Testis (tissue), 3 donors: ENCODE data around the gene RNF166. TPM values are rescaled to one million over a fixed set of nuclear protein-coding genes. Genes with fewer than 3 reads are reported as not detected.

Experiments
- DNase-seq: peaks from one replicate; pipeline ENCODE4 v3.0.0-alpha.2; 2019
- H3K27ac ChIP-seq, 2 donors: fragments of 200-600 bp; sonication (generic); one replicate each; pipeline ENCODE4 v1.5.1; 2019
- H3K27me3 ChIP-seq: fragments of 200-600 bp; sonication (generic); one replicate; pipeline ENCODE4 v1.5.1; 2019
- H3K36me3 ChIP-seq: fragments of 200-600 bp; sonication (generic); one replicate; pipeline ENCODE4 v1.5.1; 2017; ENCODE audit warnings: low read depth; ENCODE audit errors: missing control alignments
- H3K4me1 ChIP-seq: fragments of 200-600 bp; sonication (generic); one replicate; pipeline ENCODE4 v1.5.1; 2019
- H3K4me3 ChIP-seq, 2 donors: fragments of 200-600 bp; sonication (generic); one replicate each; pipeline ENCODE4 v1.5.1; 2017 to 2019
- H3K9me3 ChIP-seq: fragments of 200-600 bp; sonication (generic); one replicate; pipeline ENCODE4 v1.5.1; 2017
- CTCF ChIP-seq, 3 experiments: fragments of 450-650 bp in 2 of 3; fragments of 200-600 bp in 1 of 3; sonication (generic) in 1 of 3; IDR thresholded peaks; one replicate each; pipeline ENCODE4 v1.5.1; 2016 to 2019; ENCODE audit warnings: antibody characterized with exemption in 3 of 3, mild to moderate bottlenecking in 2 of 3, moderate library complexity in 1 of 3
- POLR2A ChIP-seq: fragments of 450-650 bp; IDR thresholded peaks from one replicate; pipeline ENCODE4 v1.6.1; 2017; ENCODE audit warnings: antibody characterized with exemption, mild to moderate bottlenecking, moderate library complexity
- WGBS, 2 donors: methylation state at CpG; one replicate each; pipeline ENCODE4 v1.1.5; 2018; 5-methylcytosine and 5-hydroxymethylcytosine counted together
- intact Hi-C: fragments of 100-400 bp; cut with DNase I; formaldehyde crosslinking; loops from one replicate; pipeline ENCODE4 v1.15.1; 2023; ENCODE audit warnings: low total_unique reads
- polyA plus RNA-seq: library from polyadenylated mRNA; stranded (reverse); fragments of 350-450 nt; fragmentation: Illumina TruSeq; extraction: RNeasy Lipid Tissue Mini Kit (QIAGEN cat#74804); gene quantifications from one replicate; pipeline ENCODE4 v1.2.3, GENCODE V29; 2014; ENCODE audit warnings: low read depth, low replicate concordance; ENCODE audit not compliant: insufficient read depth
- total RNA-seq, 2 donors: library from RNA; depleted of rRNA; stranded (reverse); fragments of >200 nt; gene quantifications; one replicate each; pipeline ENCODE4 v1.2.3, GENCODE V29; 2016

The RNF166 gene
- total and polyA plus RNA-seq, 3 donors from 2014 or later, result 18.3 to 41.3 (median 37.4) TPM

GRCh38 chr16:88736496-88736895, 30.3 kb upstream of the RNF166 start:
- WGBS, 2 donors, result 89% methylated on average over 16 of the region's 21 CpGs; no CpG with 5 or more reads in 1 of the 2 donors
- Histone ChIP-seq H3K27me3 (no peaks in the 10 kb centered on the region), H3K4me3 (no peak overlapping the region), H3K36me3 (no peaks in the 10 kb centered on the region), H3K27ac (no peak overlapping the region), H3K4me1 (no peaks in the 10 kb centered on the region), H3K9me3 (no peaks in the 10 kb centered on the region)
- no peak for DNase-seq
- intact Hi-C loops, result loop anchor here (10.0 kb wide), 1 partner anchor 428 kb away; no protein-coding TSS in a partner anchor
- TF ChIP-seq CTCF (IDR thresholded peaks at IDR 0.05) (no peak), POLR2A (no peak)

GRCh38 chr16:88736088-88736487, 29.9 kb upstream of the RNF166 start:
- DNase-seq, result no peak
- H3K4me3 ChIP-seq, result no peak overlapping the region
- H3K36me3 ChIP-seq, result no peaks in the 10 kb centered on the region
- H3K4me1 ChIP-seq, result no peaks in the 10 kb centered on the region
- no peak overlapping the region for H3K27ac ChIP-seq
- 86 to 99% methylated on average over 11 to 18 of the region's 21 CpGs for WGBS, 2 donors
- no peaks in the 10 kb centered on the region for H3K27me3 ChIP-seq
- no peaks in the 10 kb centered on the region for H3K9me3 ChIP-seq
- no peak for TF ChIP-seq POLR2A
- TF ChIP-seq CTCF (IDR thresholded peaks at IDR 0.05), result no peak
- intact Hi-C loops, result loop anchor here (10.0 kb wide), 1 partner anchor 429 kb away; no protein-coding TSS in a partner anchor

GRCh38 chr16:88735616-88736015, 29.4 kb upstream of the RNF166 start:
- Histone ChIP-seq H3K4me3 (no peak overlapping the region), H3K4me1 (no peaks in the 10 kb centered on the region), H3K27me3 (no peaks in the 10 kb centered on the region), H3K27ac (no peak overlapping the region), H3K9me3 (no peaks in the 10 kb centered on the region), H3K36me3 (no peaks in the 10 kb centered on the region)
- TF ChIP-seq POLR2A, result no peak
- no peak for TF ChIP-seq CTCF (IDR thresholded peaks at IDR 0.05)
- intact Hi-C loops, result loop anchor here (10.0 kb wide), 1 partner anchor 429 kb away; no protein-coding TSS in a partner anchor
- 91% methylated on average over 10 of the region's 10 CpGs; no CpG with 5 or more reads in 1 of the 2 donors for WGBS, 2 donors
- no peak for DNase-seq

DNA sequence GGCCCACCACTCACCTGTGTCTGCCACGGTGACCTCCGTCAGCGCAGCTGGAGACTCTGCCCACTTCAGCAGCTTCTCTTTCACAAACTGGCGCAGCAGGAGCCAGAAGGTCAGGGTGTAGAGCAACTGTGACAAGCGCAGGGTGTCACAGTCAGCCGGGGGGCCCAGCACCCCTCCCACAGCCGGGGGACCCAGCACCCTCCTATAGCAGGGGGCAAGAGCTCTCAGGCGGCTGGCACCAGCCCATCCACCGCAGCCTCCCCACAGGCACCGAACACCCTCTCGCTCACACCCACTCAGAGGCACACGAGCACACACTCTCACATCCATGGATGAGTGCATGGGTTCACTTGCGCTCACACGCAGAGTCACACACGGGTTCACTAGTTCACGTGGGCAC, 28.9 kb upstream of the RNF166 start:
- no peak overlapping the region for H3K27ac ChIP-seq
- 88 to 93% methylated on average over 3 to 16 of the region's 16 CpGs for WGBS, 2 donors
- TF ChIP-seq CTCF (IDR thresholded peaks at IDR 0.05) (no peak), POLR2A (no peak)
- no peaks in the 10 kb centered on the region for H3K36me3 ChIP-seq
- H3K9me3 ChIP-seq, result no peaks in the 10 kb centered on the region
- H3K27me3 ChIP-seq, result no peaks in the 10 kb centered on the region
- H3K4me1 ChIP-seq, result no peaks in the 10 kb centered on the region
- H3K4me3 ChIP-seq, result no peak overlapping the region
- DNase-seq, result no peak
- intact Hi-C loops, result loop anchor here (10.0 kb wide), 1 partner anchor 430 kb away; no protein-coding TSS in a partner anchor

DNA sequence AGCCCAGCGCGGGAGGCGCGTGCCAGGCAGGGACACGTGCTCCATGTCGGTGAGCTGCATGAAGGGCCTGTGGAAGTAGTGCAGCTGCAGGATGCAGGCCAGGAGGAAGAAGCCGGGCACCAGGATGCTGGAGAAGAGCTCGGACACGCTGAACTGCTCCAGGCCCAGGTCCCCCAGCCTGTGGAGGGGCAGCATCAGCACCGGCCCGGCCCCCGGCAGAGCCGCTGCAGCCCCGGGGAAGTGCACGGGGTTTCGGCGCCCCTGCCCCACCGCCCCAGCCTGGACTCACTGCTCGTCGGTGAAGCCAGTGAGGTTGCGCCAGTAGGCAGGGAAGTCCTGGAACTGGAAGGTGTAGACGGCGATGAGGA, 28.1 kb upstream of the RNF166 start:
- no peak for DNase-seq
- intact Hi-C loops, result loop anchor here (10.0 kb wide), 1 partner anchor 430 kb away; no protein-coding TSS in a partner anchor
- Histone ChIP-seq H3K9me3 (no peaks in the 10 kb centered on the region), H3K4me3 (no peak overlapping the region), H3K27ac (no peak overlapping the region), H3K4me1 (no peaks in the 10 kb centered on the region), H3K27me3 (no peaks in the 10 kb centered on the region), H3K36me3 (no peaks in the 10 kb centered on the region)
- WGBS, 2 donors, result 92 to 93% methylated on average over 21 to 23 of the region's 23 CpGs
- no peak for TF ChIP-seq POLR2A
